Measurements from ENCODE around the gene MYEF2.

DNA sequence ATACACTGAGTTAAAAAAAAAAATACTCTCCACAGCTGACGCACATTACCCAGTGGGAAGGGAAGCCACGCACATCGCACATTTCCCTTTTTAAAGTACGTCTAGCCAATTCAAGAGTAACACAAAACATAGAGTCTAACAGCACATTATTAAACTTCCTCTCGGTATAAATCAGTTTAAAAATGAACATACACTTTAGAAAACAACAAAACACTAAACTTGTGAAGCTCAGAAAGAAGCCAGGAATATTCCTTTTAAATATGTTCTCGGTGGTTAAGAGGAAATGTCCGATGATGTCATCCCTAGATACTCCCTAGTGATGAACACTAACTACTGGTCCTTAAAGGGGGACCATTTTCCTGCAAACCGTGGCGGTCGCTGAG is 721 bp downstream of the MYEF2 start:
- TF ChIP-seq, protein P1, sequence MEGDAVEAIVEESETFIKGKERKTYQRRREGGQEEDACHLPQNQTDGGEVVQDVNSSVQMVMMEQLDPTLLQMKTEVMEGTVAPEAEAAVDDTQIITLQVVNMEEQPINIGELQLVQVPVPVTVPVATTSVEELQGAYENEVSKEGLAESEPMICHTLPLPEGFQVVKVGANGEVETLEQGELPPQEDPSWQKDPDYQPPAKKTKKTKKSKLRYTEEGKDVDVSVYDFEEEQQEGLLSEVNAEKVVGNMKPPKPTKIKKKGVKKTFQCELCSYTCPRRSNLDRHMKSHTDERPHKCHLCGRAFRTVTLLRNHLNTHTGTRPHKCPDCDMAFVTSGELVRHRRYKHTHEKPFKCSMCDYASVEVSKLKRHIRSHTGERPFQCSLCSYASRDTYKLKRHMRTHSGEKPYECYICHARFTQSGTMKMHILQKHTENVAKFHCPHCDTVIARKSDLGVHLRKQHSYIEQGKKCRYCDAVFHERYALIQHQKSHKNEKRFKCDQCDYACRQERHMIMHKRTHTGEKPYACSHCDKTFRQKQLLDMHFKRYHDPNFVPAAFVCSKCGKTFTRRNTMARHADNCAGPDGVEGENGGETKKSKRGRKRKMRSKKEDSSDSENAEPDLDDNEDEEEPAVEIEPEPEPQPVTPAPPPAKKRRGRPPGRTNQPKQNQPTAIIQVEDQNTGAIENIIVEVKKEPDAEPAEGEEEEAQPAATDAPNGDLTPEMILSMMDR (IDR thresholded peaks at IDR 0.05), result no peak
- TF ChIP-seq POLR2A (IDR thresholded peaks at IDR 0.05), result no peak
